ENCODE results near the gene USP3.
A peak's percentile ranks its signal among the peaks of the same experiment; 100 is the strongest.

Gene USP3

GRCh38 chr15:63553388-63553791 lies 49.0 kb downstream of the USP3 start:
- peak; percentile 90 for DNase-seq

GRCh38 chr15:63554337-63554927 lies 50.0 kb downstream of the USP3 start:
- no peak for DNase-seq

GRCh38 chr15:63555507-63555906 lies 51.1 kb downstream of the USP3 start:
- DNase-seq = no peak

GRCh38 chr15:63556246-63556645 lies 51.9 kb downstream of the USP3 start:
- no peak for DNase-seq

GRCh38 chr15:63556736-63557135 lies 52.3 kb downstream of the USP3 start:
- DNase-seq = no peak

- no peak for DNase-seq
Measured at GRCh38 chr15:63559753-63560152, 55.4 kb downstream of the USP3 start.

GRCh38 chr15:63560741-63561448 lies 56.5 kb downstream of the USP3 start:
- no peak for DNase-seq

GRCh38 chr15:63564093-63564492 lies 59.7 kb downstream of the USP3 start:
- no peak for DNase-seq

- no peak for DNase-seq
Measured at GRCh38 chr15:63565536-63566186, 61.3 kb downstream of the USP3 start.

- no peak for DNase-seq
Measured at GRCh38 chr15:63572749-63573464, 68.5 kb downstream of the USP3 start.

GRCh38 chr15:63573533-63573932 lies 69.1 kb downstream of the USP3 start:
- DNase-seq = no peak

GRCh38 chr15:63575312-63575711 lies 70.9 kb downstream of the USP3 start:
- DNase-seq = no peak

- no peak for DNase-seq
Measured at GRCh38 chr15:63576441-63576840, 72.0 kb downstream of the USP3 start.

- no peak for DNase-seq
Measured at GRCh38 chr15:63582179-63582578, 77.8 kb downstream of the USP3 start.

- peak; percentile 79 for DNase-seq
Measured at GRCh38 chr15:63582718-63583426, 78.5 kb downstream of the USP3 start.

- no peak for DNase-seq
Measured at GRCh38 chr15:63586790-63587189, 82.4 kb downstream of the USP3 start.

GRCh38 chr15:63587527-63587926 lies 83.1 kb downstream of the USP3 start:
- peak; percentile 61 for DNase-seq

- DNase-seq = no peak
Measured at GRCh38 chr15:63588826-63589225, 84.4 kb downstream of the USP3 start.

GRCh38 chr15:63593705-63594671 lies 89.6 kb downstream of the USP3 start:
- no peak for DNase-seq

- no peak for DNase-seq
Measured at GRCh38 chr15:63595065-63595464, 90.7 kb downstream of the USP3 start.

GRCh38 chr15:63595688-63596087 lies 91.3 kb downstream of the USP3 start:
- DNase-seq = no peak

- DNase-seq = no peak
Measured at GRCh38 chr15:63596676-63597037, 92.3 kb downstream of the USP3 start.
